Stimulated activated naive B cell treated with anti-CD40 and anti-IgM and Interleukin-4, amounts not matched to agents 10 μg/mL and 1 μg/mL and 100 μg/mL, for 72 hours (primary cell): Measurements from ENCODE around the gene SEMG1.

Experiments used
- ATAC-seq, 2 donors: fragments of 150-1000 bp; cut with Tn5 transposase; replicated peaks; 2 replicates each; pipeline ENCODE4 v1.10.0; 2021; ENCODE audit warnings: moderate library complexity in 1 of 2
- DNase-seq: peaks from one replicate; pipeline ENCODE4 v3.0.0; 2021
- H3K27ac Mint-ChIP-seq: one replicate; pipeline ENCODE4 v1.8.0; 2022; ENCODE audit warnings: mild to moderate bottlenecking, mixed read lengths
- H3K27me3 Mint-ChIP-seq, 2 donors: one replicate each; pipeline ENCODE4 v1.8.0; 2022; ENCODE audit warnings: mixed read lengths in 2 of 2
- H3K36me3 Mint-ChIP-seq, 2 donors: one replicate each; pipeline ENCODE4 v1.8.0; 2022; ENCODE audit warnings: mixed read lengths in 2 of 2, mild to moderate bottlenecking in 1 of 2
- H3K4me1 Mint-ChIP-seq, 2 donors: one replicate each; pipeline ENCODE4 v1.8.0; 2022; ENCODE audit warnings: mixed read lengths in 2 of 2, mild to moderate bottlenecking in 1 of 2
- H3K4me3 Mint-ChIP-seq, 2 donors: one replicate each; pipeline ENCODE4 v1.8.0; 2022; ENCODE audit warnings: mild to moderate bottlenecking in 2 of 2, mixed read lengths in 2 of 2, moderate library complexity in 1 of 2
- H3K9me3 Mint-ChIP-seq, 2 donors: one replicate each; pipeline ENCODE4 v1.8.0; 2022; ENCODE audit warnings: mixed read lengths in 2 of 2, mild to moderate bottlenecking in 1 of 2

SEMG1 gene, protein sequence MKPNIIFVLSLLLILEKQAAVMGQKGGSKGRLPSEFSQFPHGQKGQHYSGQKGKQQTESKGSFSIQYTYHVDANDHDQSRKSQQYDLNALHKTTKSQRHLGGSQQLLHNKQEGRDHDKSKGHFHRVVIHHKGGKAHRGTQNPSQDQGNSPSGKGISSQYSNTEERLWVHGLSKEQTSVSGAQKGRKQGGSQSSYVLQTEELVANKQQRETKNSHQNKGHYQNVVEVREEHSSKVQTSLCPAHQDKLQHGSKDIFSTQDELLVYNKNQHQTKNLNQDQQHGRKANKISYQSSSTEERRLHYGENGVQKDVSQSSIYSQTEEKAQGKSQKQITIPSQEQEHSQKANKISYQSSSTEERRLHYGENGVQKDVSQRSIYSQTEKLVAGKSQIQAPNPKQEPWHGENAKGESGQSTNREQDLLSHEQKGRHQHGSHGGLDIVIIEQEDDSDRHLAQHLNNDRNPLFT

DNA sequence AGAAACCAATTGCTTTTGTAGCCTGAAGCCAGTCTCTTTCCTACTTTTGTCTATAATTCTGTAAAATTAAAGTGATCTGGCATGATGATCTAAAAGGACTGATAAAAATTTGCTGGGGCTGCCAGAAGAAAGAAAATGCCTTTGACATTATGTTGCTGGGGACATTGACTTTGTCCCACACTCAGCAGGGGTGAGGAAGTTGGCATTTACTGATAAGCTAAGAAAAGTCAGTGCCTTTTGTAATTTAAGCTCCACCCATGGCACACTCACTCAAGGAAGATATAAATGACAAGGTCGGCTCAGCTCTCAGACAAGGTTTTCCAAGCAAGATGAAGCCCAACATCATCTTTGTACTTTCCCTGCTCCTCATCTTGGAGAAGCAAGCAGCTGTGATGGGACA, at the start of gene SEMG1:
Gene SEMG1 (plus strand): TSS at position 309 of the 400 bp plus-strand sequence. CDS start 21 bp downstream, at position 330.
- Mint-ChIP-seq H3K27me3 (peaks cover 51 to 84% of the 10 kb centered on the region in 2 donors), H3K4me3 (no peak within 1 kb of the TSS), H3K4me1 (no peaks in the 10 kb centered on the region), H3K36me3 (no peaks in the 10 kb centered on the region), H3K27ac (no peak within 1 kb of the TSS), H3K9me3 (peaks cover 5 to 6% of the 10 kb centered on the region in 2 donors)
- ATAC-seq (no peak), DNase-seq (no peak)

- DNase-seq (no peak), ATAC-seq (no peak)
- Mint-ChIP-seq H3K4me3 (no peak overlapping the region), H3K27ac (no peak overlapping the region), H3K4me1 (peaks cover 17 to 22% of the 10 kb centered on the region in 2 donors), H3K36me3 (peaks cover 6 to 21% of the 10 kb centered on the region in 2 donors), H3K9me3 (peaks cover 24 to 30% of the 10 kb centered on the region in 2 donors), H3K27me3 (peaks cover 42 to 61% of the 10 kb centered on the region in 2 donors)
Observed at GRCh38 chr20:45157962-45158361, 48.9 kb upstream of the SEMG1 start.

GRCh38 chr20:45163083-45163803, 43.6 kb upstream of the SEMG1 start:
- Mint-ChIP-seq H3K36me3 (peaks cover 4 to 12% of the 10 kb centered on the region in 2 donors), H3K4me1 (no peaks in the 10 kb centered on the region), H3K4me3 (no peak overlapping the region), H3K27ac (no peak overlapping the region), H3K9me3 (peaks cover 24% of the 10 kb centered on the region in 2 donors), H3K27me3 (peaks cover 63 to 74% of the 10 kb centered on the region in 2 donors)
- DNase-seq (no peak), ATAC-seq (no peak)

GRCh38 chr20:45164906-45165305, 41.9 kb upstream of the SEMG1 start:
- no peaks in the 10 kb centered on the region for H3K4me1 Mint-ChIP-seq
- DNase-seq (no peak), ATAC-seq (no peak)
- H3K27ac Mint-ChIP-seq, result no peak overlapping the region
- peaks cover 52 to 63% of the 10 kb centered on the region in 2 donors for H3K27me3 Mint-ChIP-seq
- H3K9me3 Mint-ChIP-seq, result peaks cover 10 to 17% of the 10 kb centered on the region in 2 donors
- no peak overlapping the region for H3K4me3 Mint-ChIP-seq
- peaks cover 4 to 8% of the 10 kb centered on the region in 2 donors for H3K36me3 Mint-ChIP-seq

DNA sequence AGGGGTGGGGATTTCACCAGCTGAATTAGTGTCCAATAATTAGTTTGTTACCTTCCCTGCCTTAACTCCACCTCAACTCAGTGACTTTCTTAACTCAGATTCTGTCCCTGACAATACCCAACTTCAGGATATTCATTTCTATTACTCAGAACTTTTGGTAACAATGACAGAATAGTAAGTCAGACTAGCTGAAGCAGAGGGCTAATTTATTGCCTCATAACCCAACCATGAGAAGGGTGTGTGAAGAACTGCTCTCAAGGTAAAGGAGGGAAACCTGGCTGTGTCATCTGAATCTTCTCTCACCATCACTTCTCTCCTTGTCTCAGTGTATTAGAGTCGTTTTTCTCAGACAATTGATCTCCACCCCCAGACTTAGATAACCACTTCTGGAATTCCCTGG, 33.3 kb upstream of the SEMG1 start:
- Mint-ChIP-seq H3K9me3 (peaks cover 0 to 7% of the 10 kb centered on the region in 2 donors), H3K4me3 (no peak overlapping the region), H3K27ac (no peak overlapping the region), H3K4me1 (no peaks in the 10 kb centered on the region), H3K27me3 (peaks cover 25 to 35% of the 10 kb centered on the region in 2 donors), H3K36me3 (no peaks in the 10 kb centered on the region)
- DNase-seq, result no peak
- ATAC-seq, result no peak

GRCh38 chr20:45174434-45175364, 32.1 kb upstream of the SEMG1 start, which contains the start of gene PI3:
PI3 (plus strand) TSS chr20:45174902; CDS start chr20:45174923, 21 bp downstream.
- DNase-seq (no peak), ATAC-seq (no peak)
- peaks cover 0 to 6% of the 10 kb centered on the region in 2 donors for H3K9me3 Mint-ChIP-seq
- no peaks in the 10 kb centered on the region for H3K4me1 Mint-ChIP-seq
- peaks cover 25 to 45% of the 10 kb centered on the region in 2 donors for H3K27me3 Mint-ChIP-seq
- H3K27ac Mint-ChIP-seq, result no peak within 1 kb of the TSS
- H3K4me3 Mint-ChIP-seq, result no peak within 1 kb of the TSS
- H3K36me3 Mint-ChIP-seq, result no peaks in the 10 kb centered on the region

DNA sequence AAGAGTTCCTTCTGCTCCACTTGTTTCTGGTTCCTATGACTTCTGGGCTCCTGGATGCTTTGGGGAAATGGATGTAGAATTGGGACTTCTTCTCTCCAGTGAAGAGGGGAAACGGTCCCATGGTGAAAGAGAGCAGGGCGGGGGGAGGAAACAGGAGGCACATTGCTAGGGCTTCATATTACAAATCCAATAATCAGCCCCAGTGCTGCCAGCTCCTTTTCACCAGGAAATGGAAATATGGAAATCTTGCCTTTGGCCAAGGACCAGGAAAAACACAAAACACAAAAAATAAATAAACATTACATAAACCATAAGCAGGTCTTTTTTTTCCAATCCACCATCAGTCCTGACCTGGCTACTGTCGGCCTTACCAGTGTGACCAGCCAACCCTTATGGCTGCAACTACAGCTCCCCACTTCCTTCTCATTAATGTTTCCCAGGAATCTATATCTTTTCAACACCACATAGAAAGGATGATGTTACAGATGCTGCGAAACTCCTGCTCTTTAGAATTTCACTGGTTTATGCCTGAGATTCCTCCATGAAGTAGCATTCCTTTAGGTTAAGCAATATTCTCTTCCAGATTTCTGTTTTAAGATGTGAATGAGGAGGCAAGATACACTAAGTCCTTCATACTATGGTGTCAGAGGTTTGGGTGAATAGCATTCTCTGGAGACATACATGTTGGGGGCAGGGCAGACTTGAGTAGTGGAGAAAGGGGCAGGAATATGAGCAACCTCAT, 30.1 kb upstream of the SEMG1 start:
- no peaks in the 10 kb centered on the region for H3K4me1 Mint-ChIP-seq
- no peak overlapping the region for H3K27ac Mint-ChIP-seq
- no peaks in the 10 kb centered on the region for H3K36me3 Mint-ChIP-seq
- no peaks in the 10 kb centered on the region for H3K9me3 Mint-ChIP-seq
- DNase-seq (no peak), ATAC-seq (no peak)
- no peak overlapping the region for H3K4me3 Mint-ChIP-seq
- H3K27me3 Mint-ChIP-seq, result peaks cover 17 to 39% of the 10 kb centered on the region in 2 donors

- H3K27ac Mint-ChIP-seq, result no peak overlapping the region
- ATAC-seq (no peak), DNase-seq (no peak)
- H3K4me3 Mint-ChIP-seq, result no peak overlapping the region
- H3K9me3 Mint-ChIP-seq, result no peaks in the 10 kb centered on the region
- peaks cover 17 to 33% of the 10 kb centered on the region in 2 donors for H3K27me3 Mint-ChIP-seq
- H3K36me3 Mint-ChIP-seq, result no peaks in the 10 kb centered on the region
- no peaks in the 10 kb centered on the region for H3K4me1 Mint-ChIP-seq
Observed at GRCh38 chr20:45179166-45179565, 27.7 kb upstream of the SEMG1 start.

- peaks cover 12 to 29% of the 10 kb centered on the region in 2 donors for H3K27me3 Mint-ChIP-seq
Observed at GRCh38 chr20:45181639-45182038, 25.2 kb upstream of the SEMG1 start.

DNA sequence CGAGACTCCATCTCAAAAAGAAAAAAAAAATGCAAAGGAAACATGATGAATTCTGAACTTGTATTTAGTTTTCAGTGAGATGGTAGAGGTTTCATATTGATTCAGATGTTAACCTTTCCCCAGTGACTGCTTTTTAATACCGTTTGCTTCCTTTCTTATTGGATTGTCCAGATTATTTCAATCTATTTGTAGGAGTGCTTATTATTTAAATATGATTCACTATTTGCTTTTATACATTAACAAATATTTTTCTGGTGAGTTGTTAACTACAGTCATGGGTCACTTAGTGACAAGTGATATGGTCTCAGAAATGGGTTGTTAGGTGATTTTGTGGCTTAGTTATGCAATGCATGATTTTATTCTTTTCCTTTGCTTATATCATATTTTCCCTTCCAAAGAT, 23.7 kb upstream of the SEMG1 start:
- ATAC-seq (no peak), DNase-seq (no peak)
- H3K4me1 Mint-ChIP-seq, result no peaks in the 10 kb centered on the region
- H3K9me3 Mint-ChIP-seq, result no peaks in the 10 kb centered on the region
- H3K36me3 Mint-ChIP-seq, result no peaks in the 10 kb centered on the region
- H3K27me3 Mint-ChIP-seq, result peaks cover 8 to 20% of the 10 kb centered on the region in 2 donors
- H3K4me3 Mint-ChIP-seq, result no peak overlapping the region
- no peak overlapping the region for H3K27ac Mint-ChIP-seq

More at GRCh38 chr20:45181639-45182038, 25.2 kb upstream of the SEMG1 start:
- ATAC-seq, result no peak
- no peaks in the 10 kb centered on the region for H3K9me3 Mint-ChIP-seq
- no peak overlapping the region for H3K27ac Mint-ChIP-seq
- no peaks in the 10 kb centered on the region for H3K36me3 Mint-ChIP-seq
- no peak overlapping the region for H3K4me3 Mint-ChIP-seq
- no peak for DNase-seq
- H3K4me1 Mint-ChIP-seq, result no peaks in the 10 kb centered on the region

DNA sequence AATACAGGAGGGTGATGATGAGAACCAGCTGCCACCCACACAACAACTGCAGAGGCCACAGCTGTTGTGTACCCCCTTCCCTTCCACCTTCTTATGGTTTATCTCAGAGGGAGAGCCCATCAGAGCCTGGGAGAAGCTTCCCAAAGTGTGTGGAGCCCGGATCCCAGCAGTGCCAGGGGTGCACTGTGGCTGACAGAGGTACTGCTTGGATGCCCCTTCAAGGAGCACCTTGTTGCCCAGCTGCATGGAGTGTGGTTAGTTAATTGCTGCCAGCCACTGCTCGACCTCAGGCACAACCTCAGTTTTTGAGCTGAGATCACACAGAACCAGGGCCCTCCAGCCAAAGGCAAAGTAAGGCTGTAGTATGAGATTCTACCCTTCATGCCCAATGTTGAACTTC, 19.1 kb upstream of the SEMG1 start:
- ATAC-seq, result no peak
- Mint-ChIP-seq H3K9me3 (no peaks in the 10 kb centered on the region), H3K4me1 (no peaks in the 10 kb centered on the region), H3K4me3 (no peak overlapping the region), H3K27ac (no peak overlapping the region), H3K27me3 (peaks cover 21 to 24% of the 10 kb centered on the region in 2 donors), H3K36me3 (no peaks in the 10 kb centered on the region)
- no peak for DNase-seq

DNA sequence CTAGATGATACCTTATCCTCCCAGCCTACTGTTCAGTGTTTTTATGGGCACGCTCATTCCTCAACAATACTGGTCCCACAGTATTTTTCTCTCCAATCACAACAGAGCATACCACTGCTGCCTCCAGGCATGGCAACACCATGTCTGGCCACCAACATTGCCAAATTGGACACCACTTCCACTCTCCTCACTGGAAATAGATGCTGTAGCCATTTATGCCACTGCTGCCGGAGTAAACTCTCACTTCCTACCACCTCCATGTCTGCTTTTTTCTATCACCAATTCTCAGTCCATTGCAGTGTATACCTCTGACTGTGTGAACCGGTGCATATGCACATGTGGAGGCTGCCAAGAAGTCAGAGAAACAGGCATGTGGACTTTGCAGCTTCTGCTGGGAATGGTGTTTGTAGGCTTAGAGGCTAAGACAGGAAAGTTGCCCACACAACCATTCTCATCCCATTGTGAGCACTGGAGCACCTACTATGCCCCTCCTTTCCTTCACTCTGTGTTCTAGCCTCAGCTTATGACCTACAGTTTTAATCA, 17.7 kb upstream of the SEMG1 start:
- Mint-ChIP-seq H3K4me3 (no peak overlapping the region), H3K27me3 (peaks cover 21 to 32% of the 10 kb centered on the region in 2 donors), H3K9me3 (no peaks in the 10 kb centered on the region), H3K4me1 (no peaks in the 10 kb centered on the region), H3K27ac (no peak overlapping the region), H3K36me3 (no peaks in the 10 kb centered on the region)
- DNase-seq (no peak), ATAC-seq (no peak)

GRCh38 chr20:45189861-45190260, 17.0 kb upstream of the SEMG1 start:
- Mint-ChIP-seq H3K9me3 (no peaks in the 10 kb centered on the region), H3K4me3 (no peak overlapping the region), H3K4me1 (no peaks in the 10 kb centered on the region), H3K36me3 (no peaks in the 10 kb centered on the region), H3K27me3 (peaks cover 14 to 34% of the 10 kb centered on the region in 2 donors), H3K27ac (no peak overlapping the region)
- no peak for DNase-seq
- ATAC-seq, result no peak
